Measurements from ENCODE around the gene PCDH8. TPM values are rescaled to one million over a fixed set of nuclear protein-coding genes. Genes with fewer than 3 reads are reported as not detected.
A peak's percentile ranks its signal among the peaks of the same experiment; 100 is the strongest.

PCDH8 gene
- total and polyA plus RNA-seq, 7 donors, result 0.03 to 0.20 (median 0.06) TPM; not detected in 3

DNA sequence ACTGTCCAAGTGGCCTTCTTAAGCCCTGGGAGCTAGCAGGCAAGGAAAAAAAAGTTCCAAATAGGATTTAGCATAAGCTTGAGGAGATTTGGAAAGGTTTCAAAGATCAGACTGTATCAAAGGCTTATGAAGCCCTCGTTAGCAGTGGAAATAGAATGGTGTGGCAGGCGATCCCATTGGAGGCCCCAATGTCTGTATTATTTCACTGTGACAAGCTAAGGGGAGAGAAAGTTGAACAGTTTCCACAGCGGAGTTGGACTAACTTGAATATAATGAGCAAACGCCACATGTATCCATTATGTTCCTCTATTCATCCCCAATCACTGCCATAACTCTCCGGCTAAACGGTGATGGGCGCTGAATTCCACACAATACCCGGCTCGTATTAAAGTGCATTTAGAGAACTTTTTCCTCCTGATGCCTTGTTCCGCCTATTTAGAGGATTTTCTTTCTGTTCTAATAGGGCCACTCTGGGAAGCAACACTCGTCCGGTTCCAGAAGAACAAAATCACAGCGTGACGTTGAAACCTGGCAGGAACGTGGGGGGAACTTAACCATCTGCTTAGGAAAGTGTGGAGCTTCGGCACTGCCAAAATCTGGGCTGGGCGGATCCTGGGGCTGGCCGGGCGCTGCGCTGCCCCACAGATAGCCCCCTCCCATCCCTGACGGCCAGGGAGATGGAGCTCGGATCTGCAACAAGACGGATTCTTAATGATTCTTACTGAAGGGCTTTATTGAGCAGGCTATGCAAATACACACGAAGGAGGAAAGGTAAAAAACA lies 1.0 kb upstream of the PCDH8 start:
- no peak overlapping the region for H3K27ac ChIP-seq
- intact Hi-C loops (cut with DNase I), result no loop called here
- no peak overlapping the region for H3K4me3 ChIP-seq
- ATAC-seq (no peak), DNase-seq (no peak)
- H3K4me1 ChIP-seq, result peaks cover 6% of the 10 kb centered on the region
- H3K9me3 ChIP-seq, result no peaks in the 10 kb centered on the region
- no peaks in the 10 kb centered on the region for H3K36me3 ChIP-seq (ENCODE audit: insufficient read depth in 1 of 2, low read depth in 1 of 2)
- H3K27me3 ChIP-seq (ENCODE audit: insufficient read depth in 3 of 3, low read length in 2 of 3), result peaks cover 0 to 87% (median 43%) of the 10 kb centered on the region in 3 donors
- TF ChIP-seq, protein P1, sequence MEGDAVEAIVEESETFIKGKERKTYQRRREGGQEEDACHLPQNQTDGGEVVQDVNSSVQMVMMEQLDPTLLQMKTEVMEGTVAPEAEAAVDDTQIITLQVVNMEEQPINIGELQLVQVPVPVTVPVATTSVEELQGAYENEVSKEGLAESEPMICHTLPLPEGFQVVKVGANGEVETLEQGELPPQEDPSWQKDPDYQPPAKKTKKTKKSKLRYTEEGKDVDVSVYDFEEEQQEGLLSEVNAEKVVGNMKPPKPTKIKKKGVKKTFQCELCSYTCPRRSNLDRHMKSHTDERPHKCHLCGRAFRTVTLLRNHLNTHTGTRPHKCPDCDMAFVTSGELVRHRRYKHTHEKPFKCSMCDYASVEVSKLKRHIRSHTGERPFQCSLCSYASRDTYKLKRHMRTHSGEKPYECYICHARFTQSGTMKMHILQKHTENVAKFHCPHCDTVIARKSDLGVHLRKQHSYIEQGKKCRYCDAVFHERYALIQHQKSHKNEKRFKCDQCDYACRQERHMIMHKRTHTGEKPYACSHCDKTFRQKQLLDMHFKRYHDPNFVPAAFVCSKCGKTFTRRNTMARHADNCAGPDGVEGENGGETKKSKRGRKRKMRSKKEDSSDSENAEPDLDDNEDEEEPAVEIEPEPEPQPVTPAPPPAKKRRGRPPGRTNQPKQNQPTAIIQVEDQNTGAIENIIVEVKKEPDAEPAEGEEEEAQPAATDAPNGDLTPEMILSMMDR (IDR thresholded peaks at IDR 0.05), result no peak
- WGBS, 3 donors, result 2 to 4% (median 3%) methylated on average over 24 of the region's 24 CpGs

DNA sequence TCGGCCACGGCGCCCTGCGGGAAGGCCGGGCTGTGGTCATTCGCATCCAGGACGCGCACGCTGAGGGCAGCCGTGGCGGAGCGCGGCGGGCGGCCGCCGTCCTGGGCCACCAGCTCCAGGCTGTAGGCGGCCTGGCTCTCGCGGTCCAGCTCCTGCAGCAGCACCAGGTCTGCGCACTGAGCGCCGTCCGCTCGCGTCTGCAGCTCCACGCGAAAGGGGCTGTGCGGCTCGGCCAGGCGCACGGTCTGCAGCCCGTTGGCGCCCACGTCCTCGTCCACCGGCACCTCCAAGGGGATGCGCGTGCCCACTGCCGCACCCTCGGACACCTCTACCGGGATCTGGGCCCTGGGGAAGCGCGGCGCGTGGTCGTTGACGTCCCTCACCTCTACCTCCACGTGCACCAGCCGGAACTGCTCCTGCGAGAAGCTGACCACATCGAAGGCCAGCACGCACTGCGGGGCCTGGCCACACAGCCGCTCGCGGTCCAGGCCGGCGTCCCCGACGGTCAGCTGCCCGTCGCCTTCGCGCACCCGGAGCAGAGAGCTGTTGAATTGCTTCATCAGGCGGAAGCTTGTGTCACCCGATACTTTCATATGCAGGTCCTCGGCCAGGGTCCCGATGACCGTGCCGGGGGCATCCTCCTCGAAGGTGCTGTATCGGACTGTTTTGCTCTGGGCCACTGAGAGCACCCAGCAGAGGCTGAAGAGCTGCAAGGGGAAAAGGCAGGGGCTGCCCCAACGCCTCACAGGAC lies 583 bp downstream of the PCDH8 start:
- Histone ChIP-seq H3K27ac (no peak overlapping the region), H3K36me3 (ENCODE audit: insufficient read depth in 1 of 2, low read depth in 1 of 2) (no peaks in the 10 kb centered on the region), H3K27me3 (ENCODE audit: insufficient read depth in 3 of 3, low read length in 2 of 3) (peaks cover 0 to 92% (median 45%) of the 10 kb centered on the region in 3 donors), H3K4me3 (peak overlapping the region; percentile 46), H3K9me3 (no peaks in the 10 kb centered on the region), H3K4me1 (peaks cover 6% of the 10 kb centered on the region)
- TF ChIP-seq, protein P1 (IDR thresholded peaks at IDR 0.05), result no peak
- intact Hi-C loops (cut with DNase I), result no loop called here
- ATAC-seq (no peak), DNase-seq (no peak)
- WGBS, 3 donors, result 7 to 8% (median 8%) methylated on average over 68 to 75 of the region's 75 CpGs

DNA sequence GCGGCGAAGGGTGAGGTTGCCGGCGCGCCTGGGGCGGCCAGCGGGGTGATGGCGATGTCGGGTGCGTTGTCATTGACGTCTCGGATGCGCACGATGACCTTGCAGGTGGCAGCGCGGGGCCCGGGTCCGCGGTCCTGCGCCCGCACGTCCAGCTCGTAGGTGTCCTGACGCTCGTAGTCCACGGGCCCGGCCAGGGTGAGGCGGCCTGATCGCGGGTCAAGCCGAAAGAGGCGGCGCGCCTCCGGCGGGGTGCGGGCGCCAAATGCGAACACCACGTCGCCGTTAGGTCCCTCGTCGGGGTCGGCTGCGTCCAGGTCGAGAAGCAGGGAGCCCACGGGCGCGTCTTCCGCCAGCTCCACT lies 1.1 kb downstream of the PCDH8 start:
- 3 to 9% (median 5%) methylated on average over 34 to 51 of the region's 51 CpGs for WGBS, 3 donors
- DNase-seq (no peak), ATAC-seq (no peak)
- Histone ChIP-seq H3K27me3 (ENCODE audit: insufficient read depth in 3 of 3, low read length in 2 of 3) (peaks cover 0 to 93% (median 45%) of the 10 kb centered on the region in 3 donors), H3K4me1 (peaks cover 6% of the 10 kb centered on the region), H3K4me3 (peak overlapping the region; percentile 24), H3K9me3 (no peaks in the 10 kb centered on the region), H3K27ac (no peak overlapping the region), H3K36me3 (ENCODE audit: insufficient read depth in 1 of 2, low read depth in 1 of 2) (no peaks in the 10 kb centered on the region)
- intact Hi-C loops (cut with DNase I), result no loop called here
- TF ChIP-seq, protein P1 (IDR thresholded peaks at IDR 0.05), result no peak

DNA sequence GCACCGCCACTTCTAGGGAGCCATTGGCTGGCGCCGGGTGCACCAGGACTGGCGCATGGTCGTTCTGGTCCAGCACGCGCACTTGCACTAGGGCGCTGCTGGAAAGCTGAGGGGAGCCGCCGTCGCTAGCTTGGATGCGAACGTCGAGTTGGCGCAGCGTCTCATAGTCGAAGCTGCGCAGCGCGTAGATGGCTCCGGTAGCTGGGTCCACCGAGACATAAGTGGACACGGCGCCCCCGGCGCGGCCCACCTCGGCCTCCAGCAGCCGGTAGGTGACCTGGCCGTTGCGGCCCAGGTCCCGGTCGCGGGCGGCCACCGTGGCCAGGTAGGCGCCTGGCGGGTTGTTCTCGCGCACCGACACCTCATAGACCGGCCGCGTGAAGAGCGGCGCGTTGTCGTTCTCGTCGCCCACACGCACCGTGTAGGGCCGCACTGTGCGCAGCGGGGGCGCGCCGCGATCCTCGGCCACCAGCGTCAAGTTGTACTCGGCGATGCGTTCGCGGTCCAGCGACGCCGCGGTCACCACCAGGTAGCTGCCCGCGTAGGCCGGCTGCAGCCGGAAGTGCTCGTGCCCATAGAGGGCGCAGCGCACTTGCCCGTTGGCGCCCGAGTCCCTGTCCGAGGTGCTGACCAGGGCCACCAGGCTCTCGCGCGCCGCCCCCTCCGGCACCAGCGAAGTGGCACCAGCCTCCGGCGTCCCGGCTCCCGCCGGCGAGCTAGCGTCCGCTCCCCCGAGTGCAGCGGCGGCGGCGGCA lies 1.7 kb downstream of the PCDH8 start:
- Histone ChIP-seq H3K4me1 (peaks cover 3% of the 10 kb centered on the region), H3K27ac (no peak overlapping the region), H3K9me3 (no peaks in the 10 kb centered on the region), H3K36me3 (ENCODE audit: insufficient read depth in 1 of 2, low read depth in 1 of 2) (no peaks in the 10 kb centered on the region), H3K4me3 (peak overlapping the region; percentile 24), H3K27me3 (ENCODE audit: insufficient read depth in 3 of 3, low read length in 2 of 3) (peaks cover 0 to 90% (median 45%) of the 10 kb centered on the region in 3 donors)
- WGBS, 3 donors, result 2 to 5% (median 4%) methylated on average over 73 to 100 of the region's 100 CpGs
- ATAC-seq (peak; percentile 67 to 79 (median 72)), DNase-seq (peak; percentile 50 to 78)
- TF ChIP-seq, protein P1 (IDR thresholded peaks at IDR 0.05), result peak; percentile 26
- intact Hi-C loops (cut with DNase I), result no loop called here
